Non-pigmented ciliary epithelial cell (primary cell): ENCODE data around the gene TTL.

Experiments
- DNase-seq: peaks from one replicate; pipeline ENCODE4 v3.0.0-alpha.2; 2010; ENCODE audit warnings: low read depth

TTL gene

DNA sequence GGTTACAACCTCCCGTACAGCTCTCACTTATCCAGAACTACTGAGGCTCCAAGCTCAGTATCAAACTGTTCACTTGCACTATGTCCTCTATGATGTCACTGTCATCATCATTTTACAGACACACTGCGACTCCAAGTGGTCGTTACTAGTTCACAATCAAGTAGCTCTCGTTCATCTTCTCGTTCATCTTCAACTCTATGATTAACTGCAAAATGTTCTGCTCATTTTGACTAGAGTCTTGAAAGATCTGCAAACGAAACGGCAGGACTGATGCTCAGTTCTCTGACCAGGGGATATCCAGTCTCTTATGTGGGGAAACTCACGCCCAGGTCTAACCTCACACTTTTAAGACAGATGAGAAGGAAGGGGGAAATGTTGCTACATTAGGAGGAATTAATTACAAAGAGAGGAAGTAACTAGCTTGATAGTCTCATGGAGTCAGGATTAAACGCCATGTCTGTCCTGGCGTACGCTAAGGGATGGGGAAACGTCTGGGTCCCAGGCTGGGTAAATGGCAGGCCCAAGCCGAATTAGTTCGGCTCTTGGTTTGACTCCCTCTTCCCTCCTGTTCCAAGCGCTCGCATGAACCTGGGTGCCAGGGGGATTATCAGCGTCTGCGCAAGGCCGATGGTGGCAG lies 101.7 kb downstream of the TTL start:
- DNase-seq = no peak

DNA sequence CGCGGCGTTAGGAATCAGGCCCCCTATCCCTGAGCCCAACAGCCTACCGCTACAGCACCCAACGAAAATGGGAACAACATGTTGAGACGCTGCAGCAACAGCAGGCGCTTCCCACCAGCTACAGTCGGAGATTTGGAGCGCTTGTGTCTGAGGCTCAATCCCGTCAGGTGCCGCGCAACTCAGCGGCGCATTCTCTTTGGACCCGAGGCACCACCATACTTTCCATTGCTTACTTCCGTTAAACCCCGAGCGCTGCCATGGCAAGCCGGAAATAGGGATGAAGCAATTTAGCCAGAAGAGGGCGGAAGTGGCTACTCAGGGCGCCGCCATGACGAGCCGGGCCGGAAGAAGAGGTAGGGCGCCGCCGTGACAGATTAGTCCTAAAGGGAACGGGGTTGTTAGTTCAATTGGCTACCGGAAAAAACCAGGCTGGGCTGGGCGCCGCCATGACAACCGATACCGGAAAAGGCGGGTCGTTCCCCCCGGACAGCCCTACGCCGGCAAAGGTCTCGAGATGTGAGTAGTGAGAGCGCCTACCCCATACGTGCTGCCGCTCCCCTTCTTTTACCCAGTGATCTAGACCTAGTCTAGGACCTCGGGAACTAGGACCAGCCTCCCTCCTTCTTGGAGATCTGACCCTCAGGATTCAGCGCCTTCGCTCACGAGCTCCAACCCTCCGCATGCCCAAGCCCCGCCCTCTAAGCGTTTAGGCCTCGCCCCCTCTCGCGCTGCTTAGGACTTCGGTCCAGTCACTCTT lies 102.4 kb downstream of the TTL start, which contains the start of gene CHCHD5:
CHCHD5 (plus strand) TSS at position 476 of the 757 bp plus-strand sequence; CDS start at position 515, 39 bp downstream.
- DNase-seq = peak; percentile 76

DNA sequence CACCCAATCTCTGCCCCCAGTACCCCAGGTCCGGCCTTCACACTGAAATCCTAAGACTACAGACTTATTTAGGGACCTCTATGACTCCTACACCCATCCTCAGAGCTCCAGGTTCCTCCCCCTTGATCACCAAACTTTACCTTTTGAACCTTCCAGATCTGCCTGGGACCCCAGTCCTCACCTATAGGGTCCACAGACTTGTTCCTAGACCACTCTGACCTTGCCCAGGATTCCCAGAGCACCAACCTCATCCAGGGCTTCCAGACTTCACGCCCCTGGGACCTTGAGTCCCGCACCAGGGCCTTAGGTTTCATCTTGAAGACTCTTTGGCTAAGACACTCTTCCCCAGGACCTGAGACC lies 102.9 kb downstream of the TTL start:
- no peak for DNase-seq

DNA sequence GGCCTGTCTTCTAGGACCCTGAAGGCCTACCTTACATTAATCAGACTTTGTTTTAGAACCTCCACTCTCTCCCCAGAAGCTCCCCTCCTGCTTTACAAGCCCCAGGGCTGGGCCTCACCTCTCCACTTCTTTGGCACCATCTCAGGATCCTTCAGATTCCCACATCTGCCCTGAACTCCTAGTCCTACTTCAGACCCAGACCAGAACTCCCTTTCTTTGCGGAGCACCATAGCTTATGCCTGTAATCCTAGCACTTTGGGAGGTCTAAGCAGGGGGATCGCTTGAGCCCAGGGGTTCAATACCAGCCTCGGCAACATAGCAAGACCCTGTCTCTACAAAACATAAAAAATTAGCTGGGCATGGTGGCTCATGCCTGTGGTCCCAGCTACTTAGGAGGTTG lies 103.4 kb downstream of the TTL start:
- no peak for DNase-seq

DNA sequence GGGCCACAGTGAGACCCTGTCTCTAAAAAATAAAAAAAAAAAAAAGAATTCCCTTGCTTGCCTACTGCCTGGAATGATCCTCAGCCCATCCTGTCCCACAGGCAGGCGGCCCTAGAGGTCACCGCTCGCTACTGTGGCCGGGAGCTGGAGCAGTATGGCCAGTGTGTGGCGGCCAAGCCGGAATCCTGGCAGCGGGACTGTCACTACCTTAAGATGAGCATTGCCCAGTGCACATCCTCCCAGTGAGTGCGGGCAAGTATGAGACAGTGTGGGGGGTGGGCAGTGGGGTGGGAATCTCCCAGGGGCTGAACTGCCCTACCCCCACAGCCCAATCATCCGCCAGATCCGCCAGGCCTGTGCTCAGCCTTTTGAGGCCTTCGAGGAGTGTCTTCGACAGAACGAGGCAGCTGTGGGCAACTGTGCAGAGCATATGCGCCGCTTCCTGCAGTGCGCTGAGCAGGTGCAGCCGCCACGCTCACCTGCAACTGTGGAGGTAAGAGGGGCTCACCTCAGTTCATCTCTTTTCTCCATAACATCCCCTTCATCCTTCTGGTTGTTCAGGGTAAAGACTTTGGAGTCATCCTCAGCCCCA lies 104.0 kb downstream of the TTL start:
- no peak for DNase-seq

DNA sequence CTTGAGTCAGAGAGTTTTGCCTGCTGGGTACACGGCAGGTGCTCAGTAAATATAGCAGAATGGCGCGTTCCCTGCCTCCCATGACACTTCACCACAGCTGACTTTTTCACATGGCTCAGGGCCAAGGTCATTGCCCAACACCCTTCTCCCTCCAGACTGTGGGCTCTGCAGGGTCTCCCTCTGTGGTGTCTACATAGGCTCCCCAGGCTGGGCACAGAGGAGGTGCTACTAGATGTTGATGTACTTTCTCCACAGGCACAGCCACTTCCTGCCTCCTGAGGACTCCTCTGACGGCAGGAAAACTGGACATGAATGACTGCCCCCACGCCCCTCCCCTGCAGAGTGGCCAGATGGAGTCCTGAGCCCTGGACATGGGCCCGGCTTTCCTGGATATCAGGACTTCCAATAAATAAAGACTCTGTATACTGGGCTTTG lies 106.7 kb downstream of the TTL start:
- DNase-seq = no peak
